GM19328 (cell line): ENCODE measurements around the gene SERTAD3.
"Not testable (repeated sequence)": the region's sequence is repeated elsewhere in the genome, so short reads cannot be mapped to it uniquely, and the experiment has no call there.

Experiments used
- ATAC-seq: cut with Tn5 transposase; IDR thresholded peaks from one replicate; pipeline ENCODE4 v1.9.1; 2021; ENCODE audit warnings: mild to moderate bottlenecking, moderate library complexity; ENCODE audit not compliant: unreplicated experiment

The SERTAD3 gene

GRCh38 chr19:40458597-40458974 is 14.5 kb upstream of the SERTAD3 start:
- ATAC-seq, result no peak

DNA sequence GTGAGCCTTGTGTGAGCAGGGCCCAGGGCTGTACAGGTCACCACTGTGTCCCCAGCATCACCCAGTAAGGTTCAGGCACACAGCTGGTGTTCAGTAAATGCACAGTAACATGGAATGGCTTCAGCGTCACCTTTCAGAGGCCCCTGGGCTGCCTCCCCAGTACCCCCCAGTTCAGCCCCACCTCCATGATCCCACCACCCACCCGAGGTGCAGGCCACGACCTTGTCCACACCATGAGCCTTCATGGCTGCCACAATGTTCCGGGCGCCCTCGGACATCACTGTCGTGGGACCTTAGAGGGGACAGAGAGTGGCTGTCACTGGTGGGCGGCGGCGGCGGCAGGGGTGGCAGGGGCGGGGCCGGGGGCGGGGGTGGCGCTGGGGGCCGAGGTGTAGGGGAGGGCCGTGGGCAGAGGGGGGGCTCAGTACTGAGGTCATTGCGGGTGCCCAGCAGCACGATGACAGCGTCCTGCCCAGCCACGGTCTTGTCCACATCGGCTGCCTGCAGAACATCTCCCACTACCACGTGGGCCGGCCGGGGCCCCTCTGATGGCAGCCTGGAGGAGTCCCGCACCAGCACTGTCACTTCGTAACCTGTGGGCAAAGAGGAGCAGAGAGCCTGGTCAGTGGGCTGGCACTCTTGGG is 13.9 kb upstream of the SERTAD3 start:
- ATAC-seq, result no peak

- no peak for ATAC-seq
These were observed 12.9 kb upstream of the SERTAD3 start for GRCh38 chr19:40457048-40457447.

- not testable (repeated sequence) for ATAC-seq
These were observed 9.8 kb upstream of the SERTAD3 start for GRCh38 chr19:40453943-40454342.

GRCh38 chr19:40453151-40453735 is 9.1 kb upstream of the SERTAD3 start:
- ATAC-seq, result no peak

GRCh38 chr19:40452016-40452415 is 7.9 kb upstream of the SERTAD3 start:
- no peak for ATAC-seq

GRCh38 chr19:40450664-40451063 is 6.5 kb upstream of the SERTAD3 start:
- ATAC-seq, result no peak

DNA sequence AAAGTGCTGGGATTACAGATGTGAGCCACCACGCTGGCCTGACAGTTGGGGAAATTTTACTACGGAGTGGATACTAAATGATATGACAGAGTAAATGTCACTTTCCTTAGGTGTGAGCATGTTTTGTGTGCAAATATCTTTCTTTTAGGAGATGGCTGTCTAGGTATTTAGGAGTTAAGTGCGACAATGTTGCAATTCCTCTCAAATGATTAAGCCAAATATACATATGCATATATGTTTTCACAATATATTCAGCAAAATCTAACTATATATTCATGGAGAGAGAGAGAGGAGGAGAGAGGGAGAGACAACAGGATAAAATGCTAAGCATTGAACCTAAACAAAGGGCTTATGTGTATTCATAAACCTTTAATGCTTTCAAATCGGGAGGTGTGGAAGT is 5.4 kb upstream of the SERTAD3 start:
- ATAC-seq, result no peak

DNA sequence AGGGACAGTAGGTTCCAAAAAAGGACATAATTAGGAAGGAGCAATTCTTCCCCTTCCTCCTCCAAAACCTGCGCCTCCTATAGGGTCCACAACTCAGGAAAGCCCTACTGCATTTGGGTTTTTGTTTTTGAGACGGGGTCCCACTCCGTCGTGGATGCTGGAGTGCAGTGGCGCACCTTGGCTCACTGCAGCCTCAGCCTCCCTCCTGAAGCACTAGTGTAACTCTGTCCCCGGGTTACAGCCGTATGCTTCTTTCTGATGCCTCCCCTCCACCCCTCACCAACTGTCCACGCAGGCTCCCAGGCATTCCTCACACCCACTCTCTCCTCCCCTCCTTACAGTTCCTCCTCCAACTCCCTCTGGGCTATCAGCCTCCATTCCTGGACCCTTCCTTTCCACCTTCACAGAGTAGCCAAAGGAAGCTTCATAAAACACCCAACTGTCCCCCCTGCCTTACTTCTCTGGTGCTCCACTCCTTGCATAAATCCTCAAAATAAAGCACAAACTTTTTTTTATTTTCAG is 2.2 kb upstream of the SERTAD3 start:
- no peak for ATAC-seq

DNA sequence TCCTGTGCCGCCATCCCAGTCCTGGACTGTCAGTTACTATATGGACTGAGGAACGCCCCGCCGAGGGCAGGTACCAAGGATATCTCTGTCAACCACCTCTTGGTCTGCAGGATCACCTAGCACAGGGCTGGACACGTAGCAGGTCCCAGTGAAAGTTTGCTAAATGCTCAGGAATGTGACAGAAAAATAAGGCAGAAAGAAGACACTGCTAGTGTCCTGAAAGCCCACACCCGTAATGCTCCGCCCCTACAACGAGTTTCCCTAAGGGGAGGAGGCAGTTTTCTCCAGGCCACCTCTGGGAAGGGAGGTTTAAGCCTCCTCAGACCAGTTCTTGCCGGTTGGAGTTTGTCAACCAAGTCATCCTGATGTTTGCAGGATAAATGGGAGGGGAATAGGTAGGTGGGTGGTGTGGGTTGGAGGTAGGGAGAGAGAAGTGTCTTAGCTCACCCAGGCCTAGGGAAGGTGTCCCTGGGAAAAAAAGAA is 1.7 kb upstream of the SERTAD3 start:
- no peak for ATAC-seq

GRCh38 chr19:40444825-40445312 is 734 bp upstream of the SERTAD3 start:
- no peak for ATAC-seq

- peak; percentile 58 for ATAC-seq
These were observed 770 bp downstream of the SERTAD3 start for GRCh38 chr19:40443131-40443999.

DNA sequence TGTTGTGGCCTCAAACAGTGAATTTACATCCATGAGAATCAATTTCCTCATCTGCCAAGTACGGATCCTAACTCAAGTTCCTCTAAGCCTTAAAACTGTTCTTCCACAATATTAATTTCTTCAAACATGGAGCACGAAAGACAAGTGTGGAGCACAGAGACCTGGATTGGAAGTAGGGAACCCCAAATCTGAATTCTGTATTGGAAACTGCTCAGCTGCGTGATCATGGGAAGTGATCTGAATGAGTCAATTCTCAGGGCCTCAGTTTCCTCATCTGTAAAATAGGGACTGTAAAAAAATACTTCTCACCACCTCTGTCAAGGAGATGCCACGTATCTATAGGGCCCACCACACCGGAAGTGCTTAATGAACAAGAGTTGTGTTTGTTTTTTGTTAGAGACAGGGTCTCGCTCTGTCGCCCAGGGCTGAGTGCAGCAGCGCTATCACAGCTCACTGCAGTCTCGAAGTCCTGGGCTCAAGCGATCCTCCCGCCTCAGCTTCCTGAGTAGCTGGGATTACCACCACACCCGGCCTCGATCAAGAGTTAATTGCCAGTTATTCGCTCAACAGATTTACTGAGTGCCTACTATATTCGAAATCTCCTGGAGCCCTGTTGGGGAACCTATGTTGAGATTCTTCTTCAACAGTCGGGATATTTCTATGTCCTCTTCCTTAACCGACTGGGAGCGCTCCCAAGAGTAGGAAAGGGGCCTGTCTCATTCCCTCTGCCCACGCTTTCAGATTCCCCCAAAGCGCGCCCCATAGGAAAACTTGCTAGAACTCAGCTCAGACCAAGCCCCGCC is 1.6 kb downstream of the SERTAD3 start:
- ATAC-seq, result no peak

- ATAC-seq, result no peak
These were observed 2.3 kb downstream of the SERTAD3 start for GRCh38 chr19:40441719-40442253.

DNA sequence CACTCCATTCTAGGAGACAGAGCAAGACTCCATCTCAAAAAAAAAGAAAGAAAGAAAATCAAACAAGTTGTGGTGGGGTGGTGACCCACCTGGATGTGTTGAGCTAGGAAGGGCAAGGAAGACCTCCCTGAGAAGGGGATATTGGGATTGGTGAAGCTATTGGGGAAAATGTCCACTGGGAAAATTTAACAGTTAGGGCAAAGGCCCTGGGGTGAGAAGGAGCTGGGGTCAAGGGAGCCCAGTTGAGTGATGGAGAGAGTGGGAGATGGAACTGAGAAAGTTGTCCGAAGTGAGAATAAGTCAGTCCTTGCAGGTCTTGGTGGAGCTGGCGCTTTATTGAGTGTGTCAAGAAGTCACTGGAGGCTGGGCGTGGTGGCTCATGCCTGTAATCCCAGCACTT is 5.9 kb downstream of the SERTAD3 start:
- ATAC-seq, result no peak

DNA sequence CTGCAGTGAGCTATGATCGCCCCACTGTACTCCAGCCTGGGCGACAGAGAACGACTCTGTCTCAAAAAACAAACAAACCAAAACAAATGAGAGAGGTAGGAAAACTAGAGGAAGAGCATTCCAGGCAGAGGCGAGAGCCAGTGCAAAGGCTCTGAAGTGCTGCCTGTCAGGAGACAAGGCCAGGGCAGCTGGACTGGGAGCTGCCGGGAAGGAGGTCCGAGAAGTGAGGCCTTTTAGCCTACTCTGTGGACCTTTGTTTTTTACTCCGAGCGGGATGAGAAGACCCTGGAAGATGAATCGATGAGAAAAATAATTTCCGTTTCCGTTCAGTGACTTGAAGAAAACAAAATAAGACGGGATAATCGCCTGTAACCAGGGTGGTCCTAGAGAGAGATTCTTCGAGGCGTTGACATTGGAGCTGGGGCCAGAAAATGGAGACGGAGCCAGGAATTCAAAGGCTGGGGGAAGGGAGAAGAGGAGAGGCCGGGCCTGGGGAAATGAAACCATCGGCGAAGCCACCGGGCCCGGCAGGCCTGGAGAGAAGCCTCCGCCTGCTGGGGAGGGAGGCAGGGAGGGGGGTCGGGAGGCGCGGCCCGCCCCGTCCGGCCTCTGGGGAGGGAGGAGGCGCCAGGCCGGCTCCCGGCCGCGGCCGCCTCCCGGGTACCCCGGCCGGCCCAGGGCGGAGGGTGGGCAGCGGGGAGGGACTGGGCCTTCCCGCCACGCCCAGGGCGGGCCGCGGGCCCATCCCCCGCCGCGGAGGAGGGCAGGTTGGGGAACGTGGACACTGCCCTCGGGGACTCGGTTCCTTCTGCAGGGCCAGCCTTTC is 10.5 kb downstream of the SERTAD3 start:
- ATAC-seq, result no peak

DNA sequence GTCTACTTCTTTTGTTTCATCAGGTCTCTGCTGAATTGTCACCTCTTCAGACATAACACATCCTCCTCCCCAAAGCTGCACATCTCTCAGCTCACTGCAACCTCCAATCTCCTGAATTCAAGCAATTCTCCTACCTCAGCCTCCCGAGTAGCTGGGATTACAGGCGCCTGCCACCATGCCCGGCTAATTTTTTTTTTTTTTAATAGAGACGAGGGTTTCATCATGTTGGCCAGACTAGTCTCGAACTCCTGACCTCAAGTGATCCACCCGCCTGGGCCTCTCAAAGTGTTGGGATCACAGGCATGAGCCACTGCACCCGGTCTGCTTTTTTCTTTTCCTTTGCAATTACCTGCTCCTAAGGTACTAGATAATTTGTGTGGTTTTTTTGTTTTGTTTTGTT is 11.4 kb downstream of the SERTAD3 start:
- ATAC-seq, result not testable (repeated sequence)

GRCh38 chr19:40431698-40432097 is 12.4 kb downstream of the SERTAD3 start:
- no peak for ATAC-seq

DNA sequence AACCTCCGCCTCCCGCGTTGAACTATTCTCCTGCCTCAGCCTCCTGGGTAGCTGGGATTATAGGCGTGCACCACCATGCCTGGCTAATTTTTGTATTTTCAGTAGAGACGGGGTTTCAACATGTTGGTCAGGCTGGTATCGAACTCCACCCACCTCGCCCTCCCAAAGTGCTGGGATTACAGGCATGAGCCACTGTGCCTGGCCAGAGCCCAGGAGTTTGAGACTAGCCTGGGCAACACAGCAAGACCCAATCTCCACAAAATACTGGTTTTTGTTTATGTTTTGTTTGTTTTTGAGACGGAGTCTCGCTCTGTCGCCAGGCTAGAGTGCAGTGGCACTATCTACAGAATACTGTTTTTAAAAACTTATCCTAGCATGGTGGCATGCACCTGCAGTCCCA is 13.9 kb downstream of the SERTAD3 start:
- ATAC-seq, result not testable (repeated sequence)
